NOMO-1 (cell line): ENCODE results near the gene KCNG4.

ENCODE experiments used
- DNase-seq, 2 experiments: peaks; one replicate each; lab custom pipeline; 2025; ENCODE audit not compliant: unreplicated experiment in 2 of 2; lab: John Stamatoyannopoulos, UW

KCNG4 gene, protein sequence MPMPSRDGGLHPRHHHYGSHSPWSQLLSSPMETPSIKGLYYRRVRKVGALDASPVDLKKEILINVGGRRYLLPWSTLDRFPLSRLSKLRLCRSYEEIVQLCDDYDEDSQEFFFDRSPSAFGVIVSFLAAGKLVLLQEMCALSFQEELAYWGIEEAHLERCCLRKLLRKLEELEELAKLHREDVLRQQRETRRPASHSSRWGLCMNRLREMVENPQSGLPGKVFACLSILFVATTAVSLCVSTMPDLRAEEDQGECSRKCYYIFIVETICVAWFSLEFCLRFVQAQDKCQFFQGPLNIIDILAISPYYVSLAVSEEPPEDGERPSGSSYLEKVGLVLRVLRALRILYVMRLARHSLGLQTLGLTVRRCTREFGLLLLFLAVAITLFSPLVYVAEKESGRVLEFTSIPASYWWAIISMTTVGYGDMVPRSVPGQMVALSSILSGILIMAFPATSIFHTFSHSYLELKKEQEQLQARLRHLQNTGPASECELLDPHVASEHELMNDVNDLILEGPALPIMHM

DNA sequence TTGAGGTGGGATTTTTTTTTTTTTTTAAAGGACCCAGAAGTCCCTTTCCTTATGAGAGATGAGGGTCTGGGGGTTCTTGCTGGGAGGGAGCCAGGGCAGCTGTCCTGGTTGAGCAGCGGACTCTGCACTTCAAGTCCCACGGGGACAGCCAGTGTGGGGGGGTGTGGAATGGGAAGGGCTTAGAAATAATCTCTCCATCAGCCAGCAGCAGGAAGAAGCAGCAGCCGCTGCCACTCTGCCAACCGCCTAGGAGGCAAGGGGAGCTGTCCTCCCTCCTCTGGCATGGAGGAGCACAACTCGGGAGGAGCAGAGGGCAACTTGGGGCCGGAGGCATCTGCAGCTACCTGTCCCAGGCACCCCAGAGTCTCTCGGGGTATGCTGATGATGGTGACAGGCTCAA is at the start of gene KCNG4:
Gene KCNG4, minus strand, starts transcription at position 104 of the 400 bp plus-strand sequence. CDS start 2,527 bp downstream, outside the sequence.
- no peak for DNase-seq

DNA sequence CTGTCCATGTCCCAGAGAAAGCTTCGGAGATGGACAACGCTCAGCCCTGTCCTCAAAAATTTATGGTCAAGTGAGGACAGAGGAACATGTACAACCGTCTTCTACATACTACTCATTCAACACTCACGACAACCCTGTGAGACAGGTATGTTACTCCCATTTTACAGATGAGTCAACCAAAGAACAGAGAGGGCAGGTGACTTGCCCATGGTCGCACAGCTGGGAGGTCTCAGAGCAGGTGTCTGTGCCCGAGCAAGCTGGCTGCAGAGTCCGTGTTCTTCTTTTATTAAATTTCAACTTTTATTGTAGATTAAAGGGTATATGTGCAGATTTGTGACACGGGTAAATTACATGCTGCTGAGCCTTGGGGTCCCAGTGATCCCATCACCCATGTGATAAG is 49.1 kb upstream of the KCNG4 start:
- DNase-seq = no peak

DNA sequence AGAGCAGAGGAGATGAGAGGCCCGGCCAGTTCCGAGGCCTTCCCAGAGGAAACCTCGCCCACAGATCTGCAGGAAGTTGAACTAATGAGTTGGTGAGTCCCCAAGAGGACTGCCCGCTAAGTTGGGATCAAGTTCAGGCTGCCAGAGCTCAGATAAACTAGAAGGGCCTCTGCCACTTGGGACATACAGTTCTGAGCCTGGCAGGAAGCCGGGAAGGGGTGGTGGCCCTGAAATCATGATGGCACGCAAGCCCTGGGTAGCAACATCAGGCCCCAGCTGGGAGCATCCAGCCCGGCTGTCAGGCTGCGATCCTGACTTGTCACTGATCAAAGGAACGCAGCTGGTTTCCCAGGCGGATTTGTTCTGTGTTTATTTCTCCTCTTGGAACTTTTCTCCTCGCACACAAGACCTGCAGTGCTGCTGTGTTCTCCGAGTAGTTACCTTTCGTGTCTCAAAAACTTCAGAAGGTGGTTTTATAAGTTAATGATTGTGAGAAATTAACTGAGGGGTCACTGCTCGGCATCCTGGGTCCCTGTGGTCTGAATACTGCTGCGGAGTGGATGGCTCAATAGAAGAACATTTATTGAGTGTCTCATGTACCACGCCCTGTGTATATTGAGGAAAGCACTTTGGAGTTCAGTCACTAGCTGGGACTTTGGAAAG is 46.9 kb upstream of the KCNG4 start:
- no peak for DNase-seq

DNA sequence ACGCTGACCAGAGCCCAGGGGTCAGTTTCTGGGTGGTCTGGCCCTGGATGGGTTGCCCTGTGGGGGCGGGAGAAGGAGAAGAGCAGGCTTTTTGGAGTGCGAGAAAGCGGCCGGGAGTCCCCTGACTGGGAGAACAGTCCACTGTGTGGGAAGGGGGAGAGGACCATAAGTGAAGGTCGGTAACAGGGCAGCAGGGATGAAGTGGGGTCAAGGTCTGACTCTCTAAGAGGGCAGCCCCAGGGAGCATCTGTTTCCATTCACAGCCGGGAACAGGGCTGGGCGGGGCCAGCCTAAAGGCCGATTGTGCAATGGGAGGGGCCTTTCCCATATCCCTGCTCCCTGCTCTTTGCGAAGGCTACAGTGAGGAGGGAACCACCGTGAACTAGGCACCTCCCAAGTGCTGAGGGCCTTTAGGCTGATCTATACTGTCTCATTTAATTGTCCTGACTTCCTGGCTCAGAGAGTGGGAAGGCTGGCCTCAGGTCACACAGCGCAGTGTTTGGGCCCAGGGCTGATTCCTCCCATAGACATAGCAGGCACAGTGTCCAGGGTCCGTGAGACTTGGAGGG is 44.4 kb upstream of the KCNG4 start:
- DNase-seq = no peak

DNA sequence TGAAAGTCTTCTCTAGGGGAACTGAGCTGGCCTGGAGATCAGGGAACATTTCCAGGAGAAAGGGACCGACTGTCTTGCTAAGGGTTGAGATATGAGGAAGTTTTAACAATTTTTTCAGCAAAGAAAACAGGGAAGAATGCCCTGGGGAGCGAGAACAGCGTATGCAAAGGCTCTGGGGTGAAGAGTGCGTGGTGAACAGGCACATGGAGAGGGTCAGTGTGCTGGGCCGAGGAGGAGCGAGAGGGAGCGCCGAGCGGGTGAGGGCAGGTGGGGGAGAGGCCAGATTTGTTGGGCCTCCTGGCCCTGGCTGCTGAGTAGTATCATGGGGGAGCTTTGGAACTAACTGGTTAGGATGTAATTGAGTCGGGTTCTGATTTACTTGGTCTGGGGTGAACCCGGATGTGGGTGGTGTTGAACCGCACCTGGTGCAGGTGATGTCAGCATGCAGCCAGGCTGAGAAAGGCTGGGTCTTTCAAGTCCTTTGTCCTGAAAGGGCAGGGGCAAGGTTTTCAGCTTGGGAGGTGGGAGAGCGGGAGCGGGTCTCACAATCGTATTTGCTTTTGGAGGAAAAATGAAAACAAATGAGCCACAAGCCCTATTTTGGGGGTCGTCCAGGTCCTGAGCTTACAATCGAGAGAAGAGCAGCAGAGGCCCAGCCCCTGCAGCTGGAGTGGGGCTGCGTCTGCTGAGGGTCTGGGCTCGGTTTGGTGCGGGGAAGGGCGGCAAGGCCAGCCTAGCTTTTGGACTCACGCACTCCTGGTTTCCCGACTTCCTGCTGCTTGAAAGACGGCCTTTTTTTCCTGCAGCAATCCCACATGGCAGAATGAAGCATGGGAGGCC is 43.7 kb upstream of the KCNG4 start:
- DNase-seq = no peak

DNA sequence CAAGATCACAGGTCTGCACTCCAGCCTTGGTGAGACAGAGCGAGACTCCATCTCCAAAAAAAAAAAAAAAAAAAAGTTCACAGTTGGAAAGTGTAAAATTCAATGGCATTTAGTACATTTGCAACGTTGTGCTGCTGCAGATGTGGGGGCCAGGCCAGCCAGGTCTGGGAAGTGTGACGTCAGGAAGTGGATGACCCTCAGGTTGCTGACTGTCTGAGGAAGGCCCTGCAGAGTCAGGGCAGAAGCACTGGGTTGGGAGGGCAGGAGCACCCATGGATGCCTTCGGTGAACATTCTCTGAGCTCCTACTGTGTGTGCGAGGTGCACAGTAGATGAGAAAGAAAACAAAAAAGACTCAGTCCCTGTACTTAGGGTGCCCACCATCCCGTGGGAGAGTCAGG is 42.7 kb upstream of the KCNG4 start:
- DNase-seq = no peak

DNA sequence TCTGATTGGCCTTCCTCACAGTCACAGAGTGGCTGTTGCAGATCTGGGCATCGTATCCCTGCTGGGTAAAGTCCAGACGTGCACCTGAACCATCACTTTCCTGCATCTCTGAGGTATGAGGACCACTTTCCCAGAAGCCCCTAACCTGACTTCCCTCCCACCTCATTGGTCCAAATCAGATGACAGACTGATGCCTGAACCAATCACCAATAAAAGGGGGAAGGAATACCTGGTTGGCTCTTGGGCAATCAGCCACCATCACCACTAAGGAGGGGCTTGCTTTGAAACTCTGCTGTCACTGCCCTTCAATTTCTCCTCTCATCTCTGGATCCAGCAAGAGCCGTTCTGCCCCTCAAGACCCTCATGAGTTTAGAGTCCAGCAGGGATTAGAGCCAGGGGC is 41.3 kb upstream of the KCNG4 start:
- no peak for DNase-seq

DNA sequence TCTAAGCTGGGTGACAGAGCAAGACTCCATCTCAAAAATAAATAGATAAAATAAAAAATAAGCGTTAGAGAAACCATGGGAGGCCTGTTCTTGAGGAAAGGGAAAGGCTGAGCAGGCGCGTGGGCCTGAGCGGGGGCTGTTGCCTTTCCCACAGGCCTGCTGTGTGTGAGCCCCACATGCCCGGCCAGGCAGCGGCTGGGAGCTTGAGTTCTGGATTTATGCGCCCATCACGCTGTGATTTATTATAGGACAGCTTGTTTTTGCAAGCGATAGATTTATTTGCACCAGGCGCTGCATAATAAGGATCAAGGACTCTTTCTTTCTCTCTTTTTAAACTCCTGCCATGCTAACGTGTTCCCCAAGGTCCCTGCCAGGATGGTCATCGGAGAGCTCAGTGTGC is 40.1 kb upstream of the KCNG4 start:
- no peak for DNase-seq

DNA sequence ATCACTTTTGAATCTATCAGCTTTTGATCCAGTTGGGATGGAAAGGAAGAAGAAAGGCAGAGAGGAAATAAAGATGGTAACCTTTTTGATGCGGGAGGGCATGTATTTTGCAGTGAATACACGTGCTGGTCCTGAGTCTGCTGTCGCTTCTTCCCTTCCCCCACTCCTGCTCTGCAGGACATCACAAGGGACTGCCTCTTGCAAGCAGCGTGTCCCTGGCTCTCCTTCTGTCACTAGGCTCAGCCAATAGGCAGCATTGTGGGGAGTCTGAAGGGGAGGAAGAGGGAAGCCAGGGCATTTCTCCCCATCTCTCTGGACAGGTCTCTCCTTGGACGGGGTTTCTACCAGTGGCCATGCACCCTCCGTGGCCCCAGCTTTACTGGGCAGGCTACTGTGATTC is 39.2 kb upstream of the KCNG4 start:
- no peak for DNase-seq

DNA sequence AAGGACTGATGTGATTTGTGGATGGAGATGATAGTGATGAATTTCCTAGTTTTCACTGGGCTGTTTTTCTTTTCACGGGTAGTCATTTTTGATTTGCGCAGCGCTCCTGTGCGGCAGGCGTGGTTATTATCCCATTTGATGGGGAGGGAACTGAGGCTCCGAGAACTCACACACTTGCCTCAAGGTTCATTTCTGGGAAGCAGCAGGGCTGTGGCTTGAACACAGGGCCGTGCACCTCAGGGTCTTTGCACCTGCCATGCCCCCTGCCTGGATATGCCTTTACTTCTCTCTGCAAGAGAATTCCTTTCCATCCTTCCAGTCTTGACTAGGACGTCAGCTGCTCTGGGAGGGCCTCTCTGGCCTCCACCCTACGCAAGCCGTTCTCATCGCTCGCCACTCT is 38.5 kb upstream of the KCNG4 start:
- DNase-seq = no peak

DNA sequence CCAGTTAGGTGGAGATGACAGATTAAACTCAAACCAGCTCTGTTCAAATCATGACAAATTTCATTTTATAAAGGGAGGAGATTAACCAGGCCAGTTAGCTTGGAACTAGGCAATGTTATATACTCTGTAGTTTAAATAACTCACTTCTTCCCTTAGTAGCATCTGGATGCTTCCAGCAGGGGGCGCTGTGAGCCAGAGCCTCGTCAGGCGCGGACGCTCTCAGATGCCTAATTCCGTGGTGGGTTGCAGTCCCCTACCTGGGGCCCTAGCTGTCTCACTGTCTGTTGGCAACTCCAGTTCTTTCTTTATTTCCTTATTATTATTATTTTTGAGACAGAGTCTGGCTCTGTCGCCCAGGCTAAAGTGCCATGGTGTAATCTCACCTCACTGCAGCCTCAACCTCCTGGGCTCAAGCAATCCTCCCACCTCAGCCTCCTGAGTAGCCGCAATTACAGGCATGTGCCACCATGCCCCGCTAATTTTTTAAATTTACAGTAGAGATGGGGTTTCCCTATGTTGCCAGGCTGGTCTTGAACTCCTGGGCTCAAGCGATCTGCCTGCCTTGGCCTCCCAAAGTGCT is 37.5 kb upstream of the KCNG4 start:
- peak; percentile 40 to 53 for DNase-seq

DNA sequence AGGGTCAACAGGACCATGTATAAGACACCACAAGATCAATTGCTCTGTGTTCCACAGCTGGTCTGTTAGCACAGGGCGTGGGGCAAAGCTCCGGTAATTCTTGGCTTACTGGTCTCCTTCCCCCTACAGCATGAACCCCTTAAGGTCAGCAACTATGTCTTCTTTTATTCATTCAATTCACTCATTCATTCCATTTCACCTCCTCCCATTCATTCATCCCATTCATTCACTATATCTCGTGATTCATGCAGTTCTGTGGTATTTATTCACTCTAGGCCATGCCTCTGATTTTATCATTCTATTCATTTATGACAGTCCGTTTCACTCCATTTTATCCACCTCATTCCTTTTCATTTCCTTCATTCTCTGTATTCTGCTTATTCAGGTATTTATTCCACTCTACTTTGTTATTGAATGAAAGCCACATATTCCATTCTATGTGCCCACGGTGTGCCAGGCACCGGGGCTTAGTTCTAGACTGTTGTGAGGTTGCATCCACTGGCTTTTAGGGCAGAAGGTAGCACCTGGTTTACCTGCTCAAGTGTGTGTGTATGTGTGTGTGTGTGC is 35.9 kb upstream of the KCNG4 start:
- DNase-seq = no peak

DNA sequence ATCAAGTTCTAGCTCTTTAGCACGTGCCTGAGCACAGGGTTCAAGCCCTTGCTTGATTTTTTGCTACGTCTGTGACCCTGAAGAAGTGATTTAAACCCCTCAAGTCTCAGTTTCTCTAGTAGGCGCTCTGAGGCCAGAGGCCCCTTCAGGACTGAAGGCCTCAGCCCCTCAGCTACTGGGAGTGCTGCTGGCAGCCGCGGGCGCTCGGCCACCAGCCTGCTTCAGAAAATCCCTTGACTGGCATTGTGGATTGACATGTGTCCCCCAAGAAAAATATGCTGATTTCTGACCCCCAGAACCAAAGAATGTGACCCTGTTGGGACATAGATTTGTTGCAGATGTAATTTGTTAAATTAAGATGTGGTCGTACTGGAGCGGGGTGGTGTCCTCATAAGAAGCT is 34.7 kb upstream of the KCNG4 start:
- DNase-seq = no peak

DNA sequence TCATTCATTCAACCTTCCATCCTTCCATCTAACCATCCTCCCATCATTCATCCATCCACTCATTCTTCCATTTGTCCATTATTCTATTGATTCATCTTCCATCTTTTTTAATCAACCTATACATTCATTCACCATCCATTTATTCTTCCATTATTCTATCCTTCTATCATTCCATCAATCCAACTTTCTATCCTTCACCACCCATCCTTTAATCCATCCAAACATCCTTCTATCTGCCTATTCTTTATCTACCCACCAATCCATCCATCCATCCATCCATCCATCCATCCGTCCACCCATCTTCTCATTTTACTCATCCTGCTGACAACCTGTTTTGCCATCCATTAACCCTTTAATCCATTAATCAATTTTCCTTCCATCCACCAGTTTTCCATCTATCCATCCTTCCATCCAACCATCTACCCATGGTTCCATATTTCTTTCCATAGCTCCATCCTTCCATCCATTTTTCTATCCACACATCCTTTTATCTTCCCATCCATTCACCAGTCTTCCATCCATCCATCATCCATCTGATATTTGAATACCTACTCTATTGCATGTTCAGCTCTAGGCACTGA is 33.0 kb upstream of the KCNG4 start:
- no peak for DNase-seq

DNA sequence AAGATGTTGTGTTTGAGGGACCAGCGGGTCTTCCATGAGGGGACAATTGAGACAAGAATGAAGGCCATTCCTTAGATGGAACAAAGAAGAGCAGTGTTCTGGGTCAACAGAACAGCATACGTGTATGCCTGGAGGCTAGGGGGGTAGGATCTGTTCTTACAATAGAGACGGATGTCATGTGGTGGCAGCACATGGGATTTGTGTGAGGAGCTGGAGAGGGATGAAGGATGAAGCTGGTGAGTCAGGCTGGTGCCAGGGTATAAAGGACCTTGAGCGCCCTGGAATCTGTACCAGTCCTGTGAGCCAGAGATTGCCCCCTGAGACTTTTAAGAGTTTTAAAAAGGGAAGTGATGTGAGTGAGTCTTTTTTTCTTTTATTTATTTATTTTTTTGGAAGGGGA is 32.1 kb upstream of the KCNG4 start:
- DNase-seq = no peak

DNA sequence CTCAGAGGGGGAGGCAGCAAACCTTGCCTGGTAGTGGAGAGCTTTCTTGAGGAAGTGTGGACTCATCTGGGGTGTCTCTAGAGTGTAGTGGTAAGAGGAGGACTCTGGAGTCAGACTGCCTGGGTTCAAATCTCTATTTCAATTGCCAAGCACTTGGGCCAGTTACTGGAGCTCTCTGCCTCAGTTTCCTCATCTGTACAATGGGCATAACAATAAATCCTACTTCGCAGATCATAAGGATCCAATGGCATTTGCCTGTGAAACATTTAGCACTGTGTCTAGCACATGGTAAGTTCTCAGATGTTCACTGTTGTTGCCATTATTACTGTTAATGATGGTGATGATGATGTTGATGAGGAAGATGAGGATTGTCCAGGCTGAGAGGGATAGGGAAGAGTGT is 31.2 kb upstream of the KCNG4 start:
- no peak for DNase-seq

DNA sequence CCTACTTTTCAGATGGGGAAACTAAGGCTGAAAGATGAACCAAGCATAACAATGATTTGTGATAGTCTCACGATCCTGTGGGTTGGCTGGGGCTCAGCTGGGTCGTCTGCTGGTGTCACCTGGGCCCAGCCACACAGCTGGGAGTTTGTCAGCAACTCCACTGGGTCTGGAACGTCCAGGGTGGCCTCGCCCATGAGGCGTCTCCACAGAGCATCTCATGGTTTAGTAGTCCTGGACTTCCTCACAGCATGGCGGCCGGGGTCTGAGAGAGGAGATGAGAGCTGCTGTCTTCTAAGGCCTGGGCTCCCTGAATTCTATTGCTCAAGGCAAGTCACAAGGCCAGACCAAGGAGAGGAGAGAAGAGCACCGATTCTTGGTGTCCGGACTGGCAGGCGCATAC is 30.7 kb upstream of the KCNG4 start:
- DNase-seq = no peak

DNA sequence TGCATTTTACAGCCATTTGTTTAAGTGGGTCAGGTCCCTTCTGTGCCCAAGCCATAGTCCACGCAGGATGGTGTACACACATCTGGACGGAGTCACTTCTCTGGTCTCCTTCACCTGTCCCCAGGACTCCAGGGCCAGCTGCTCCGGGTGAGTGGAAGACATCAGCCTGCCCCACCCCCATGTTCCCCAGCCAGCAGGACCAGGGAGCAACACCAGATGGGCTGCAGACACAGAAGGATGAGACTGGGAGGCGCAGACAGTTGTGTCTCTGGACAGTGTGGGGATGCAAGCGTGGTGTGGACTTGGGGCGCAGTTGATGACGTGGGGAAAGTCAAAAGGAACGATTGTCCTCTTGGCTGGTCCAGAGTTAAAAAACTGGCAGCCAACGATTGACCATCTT is 30.3 kb upstream of the KCNG4 start:
- no peak for DNase-seq

DNA sequence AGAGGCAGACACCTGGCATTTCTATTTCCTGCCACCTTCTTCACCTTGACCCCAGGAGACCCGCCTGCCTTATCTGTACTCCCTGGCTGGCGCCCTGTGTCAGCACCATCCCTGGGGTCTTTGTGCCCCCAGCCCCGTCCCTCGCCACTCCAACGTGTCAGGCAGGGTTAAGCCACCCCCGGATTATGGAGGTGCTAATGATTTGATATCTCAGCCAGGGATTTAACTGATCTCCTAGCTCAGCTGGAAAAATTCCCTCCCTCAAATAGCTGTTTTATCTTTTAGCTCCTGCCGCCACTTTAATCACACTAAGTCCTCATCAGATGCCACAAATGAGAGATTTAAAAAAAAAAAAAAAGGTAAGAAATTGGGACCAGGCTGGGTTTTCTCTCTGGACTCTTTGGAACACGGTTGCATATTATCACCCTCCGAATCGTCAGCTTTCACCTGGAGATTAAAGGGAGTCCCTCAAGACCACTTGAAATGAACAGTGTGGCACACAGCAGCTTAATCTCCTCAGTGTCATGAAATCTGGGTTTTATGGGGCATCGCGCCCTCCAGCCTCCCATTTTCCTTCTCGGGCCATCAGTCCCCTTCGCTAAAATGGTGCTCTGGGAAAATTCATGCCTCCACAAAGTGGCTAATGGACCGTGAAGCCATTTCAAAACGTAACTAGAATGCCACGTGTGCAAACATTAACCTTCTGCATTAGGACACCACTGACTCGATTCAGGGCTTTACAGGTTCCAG is 28.7 kb upstream of the KCNG4 start:
- no peak for DNase-seq
